ENCODE results near the gene CARHSP1.
A peak's percentile ranks its signal among the peaks of the same experiment; 100 is the strongest.
"Not testable (repeated sequence)": the region's sequence is repeated elsewhere in the genome, so short reads cannot be mapped to it uniquely, and the experiment has no call there.

Gene CARHSP1

GRCh38 chr16:8819411-8820034 is 49.3 kb downstream of the CARHSP1 start:
- no peak for DNase-seq

DNA sequence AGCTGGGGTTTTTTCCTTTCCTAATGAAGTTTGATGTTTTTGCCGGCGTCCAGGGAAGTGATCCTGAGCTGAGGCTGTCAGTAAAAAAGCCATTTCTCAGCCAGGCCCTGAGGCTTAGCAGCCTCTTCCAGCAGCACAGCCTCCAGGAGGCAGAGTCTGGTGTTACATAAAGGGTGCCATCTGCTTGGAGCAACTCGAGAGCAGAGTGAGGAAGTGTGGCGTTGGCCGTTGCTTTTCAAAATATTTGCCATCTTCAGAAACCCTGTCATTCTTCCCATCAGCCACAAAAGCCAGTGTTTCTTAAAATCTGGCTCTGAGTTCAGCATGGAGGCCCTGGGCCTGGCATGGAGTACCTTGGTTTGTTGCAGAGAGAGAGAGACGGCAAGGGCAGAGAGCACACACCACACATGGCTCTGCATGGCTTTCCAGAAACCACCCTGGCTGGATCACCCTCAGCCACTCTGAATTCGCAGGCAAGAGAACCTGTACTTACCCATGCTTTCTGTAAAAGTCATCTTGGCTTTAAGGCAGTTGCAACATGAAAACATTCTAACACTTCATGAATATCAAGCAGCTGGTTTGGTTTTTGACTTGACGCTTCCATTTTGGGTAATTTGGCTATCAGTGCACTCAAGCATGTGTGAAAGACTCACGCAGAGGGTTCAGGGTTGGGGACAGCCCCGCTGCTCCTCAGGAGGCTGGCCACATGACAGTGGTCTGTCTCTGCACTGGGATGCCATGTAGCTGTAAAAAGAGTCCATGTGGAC is 50.1 kb downstream of the CARHSP1 start:
- no peak for DNase-seq

DNA sequence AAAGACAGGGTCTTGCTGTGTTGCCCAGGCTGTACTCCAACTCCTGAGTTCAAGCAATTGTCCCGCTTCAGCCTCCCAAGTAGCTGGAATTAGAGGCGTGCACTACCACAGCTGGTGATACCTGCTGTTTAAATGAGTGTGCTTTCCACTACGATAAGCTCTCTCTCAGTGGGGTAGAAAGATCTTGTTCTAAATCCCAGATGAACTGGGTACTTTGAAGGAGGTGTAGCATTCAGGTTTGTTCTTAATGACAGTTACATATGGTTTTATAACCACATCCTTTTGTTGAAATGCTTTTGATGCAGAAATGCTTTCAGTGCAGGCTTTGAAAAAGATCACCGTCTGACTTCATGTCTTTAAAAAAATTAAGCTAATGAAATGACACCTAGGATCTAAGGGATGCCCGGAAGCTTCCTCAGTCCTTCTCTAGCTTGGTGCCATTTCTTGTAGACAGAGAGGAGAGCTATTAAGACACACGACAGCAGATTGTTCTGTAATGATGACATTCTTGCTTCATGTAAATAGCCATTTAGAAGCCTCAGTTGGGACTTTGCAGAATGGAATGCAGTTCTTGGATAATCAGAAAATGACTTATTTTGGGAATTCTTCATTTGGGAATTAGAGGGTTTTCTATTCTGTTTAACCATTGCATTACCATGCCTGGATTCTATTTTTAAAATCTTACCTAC is 51.7 kb downstream of the CARHSP1 start:
- no peak for DNase-seq

- DNase-seq: peak; percentile 50
These were observed 54.6 kb downstream of the CARHSP1 start for GRCh38 chr16:8814095-8814806.

GRCh38 chr16:8812162-8812843 is 56.5 kb downstream of the CARHSP1 start:
- DNase-seq: no peak

- no peak for DNase-seq
These were observed 60.0 kb downstream of the CARHSP1 start for GRCh38 chr16:8808613-8809353.

DNA sequence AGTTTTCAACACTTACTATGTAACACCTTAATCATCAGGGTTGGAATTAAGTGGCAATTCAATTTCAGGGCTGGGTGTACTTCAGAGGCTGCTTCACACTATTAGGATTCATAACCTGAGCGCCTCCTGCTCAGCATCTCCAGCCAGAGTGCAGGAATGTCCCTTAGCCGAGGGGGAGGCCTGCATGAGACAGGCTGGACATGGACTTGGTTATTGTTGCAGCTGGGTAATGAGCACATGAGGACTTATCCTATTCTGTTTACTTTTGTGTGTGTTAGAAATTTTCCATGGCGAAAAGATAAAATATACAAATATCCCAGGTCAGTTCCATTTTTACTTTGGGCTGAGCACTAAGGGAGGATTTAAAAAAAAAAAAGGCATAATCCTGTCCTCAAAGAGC is 60.8 kb downstream of the CARHSP1 start:
- no peak for DNase-seq

DNA sequence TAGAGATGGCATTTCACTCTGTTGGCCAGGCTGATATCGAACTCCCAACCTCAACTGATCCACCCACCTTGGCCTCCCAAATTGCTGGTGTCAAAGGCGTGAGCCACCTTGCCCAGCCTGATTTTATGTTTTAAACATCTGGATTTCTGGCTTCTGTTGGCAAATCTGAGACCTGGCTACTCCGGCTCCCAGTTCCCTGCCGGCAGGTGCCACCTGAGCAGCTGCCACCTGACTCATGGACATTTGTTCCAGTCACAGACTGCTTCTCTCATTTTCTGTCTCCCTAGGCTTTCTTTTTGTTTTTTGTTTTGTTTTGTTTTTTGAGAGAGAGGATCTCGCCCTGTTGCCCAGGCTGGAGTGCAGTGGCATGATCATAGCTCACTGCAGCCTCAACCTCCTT is 61.6 kb downstream of the CARHSP1 start:
- no peak for DNase-seq

GRCh38 chr16:8806272-8806983 is 62.4 kb downstream of the CARHSP1 start:
- no peak for DNase-seq

- no peak for DNase-seq
These were observed 64.5 kb downstream of the CARHSP1 start for GRCh38 chr16:8804313-8804712.

DNA sequence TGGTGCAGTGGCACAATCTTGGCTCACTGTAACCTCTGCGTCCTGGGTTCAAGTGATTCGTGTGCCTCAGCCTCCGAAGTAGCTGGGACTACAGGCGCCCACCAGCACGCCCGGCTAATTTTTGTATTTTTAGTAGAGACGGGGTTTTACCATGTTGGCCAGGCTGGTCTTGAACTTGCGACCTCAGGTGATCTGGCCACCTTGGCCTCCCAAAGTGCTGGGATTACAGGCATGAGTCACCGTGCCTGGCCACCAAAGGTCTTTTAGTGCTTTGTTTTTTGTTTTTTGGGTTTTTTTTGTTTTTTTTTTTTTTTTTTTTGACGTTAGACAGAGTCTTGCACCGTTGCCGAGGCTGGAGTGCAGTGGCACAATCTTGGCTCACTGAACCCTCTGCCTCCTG is 65.1 kb downstream of the CARHSP1 start:
- not testable (repeated sequence) for DNase-seq
